GM19455 (cell line): ENCODE measurements around the gene LRRC72.
"Not testable (repeated sequence)": the region's sequence is repeated elsewhere in the genome, so short reads cannot be mapped to it uniquely, and the experiment has no call there.

ENCODE experiments used
- ATAC-seq: cut with Tn5 transposase; IDR thresholded peaks from one replicate; pipeline ENCODE4 v1.9.1; 2021; ENCODE audit not compliant: unreplicated experiment

Gene LRRC72

DNA sequence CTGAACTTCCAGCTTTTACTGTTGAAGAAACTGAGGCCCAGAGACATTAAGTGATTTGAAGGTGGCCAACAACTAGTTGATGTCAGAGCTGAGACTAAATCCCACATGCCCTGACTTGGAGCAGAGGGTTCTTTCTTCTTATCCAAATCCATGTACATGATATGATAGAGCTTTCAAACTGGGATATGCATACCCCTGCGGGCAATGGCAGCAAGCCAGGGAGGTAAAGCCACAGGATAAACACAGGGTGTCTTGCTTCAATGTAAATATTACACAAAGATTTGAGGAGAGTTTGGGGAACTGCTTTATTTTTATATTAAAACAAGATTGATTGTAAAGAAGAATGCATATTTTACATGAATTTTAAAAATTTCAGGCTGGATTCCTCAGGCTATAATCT, 2.3 kb upstream of the LRRC72 start:
- ATAC-seq = no peak

DNA sequence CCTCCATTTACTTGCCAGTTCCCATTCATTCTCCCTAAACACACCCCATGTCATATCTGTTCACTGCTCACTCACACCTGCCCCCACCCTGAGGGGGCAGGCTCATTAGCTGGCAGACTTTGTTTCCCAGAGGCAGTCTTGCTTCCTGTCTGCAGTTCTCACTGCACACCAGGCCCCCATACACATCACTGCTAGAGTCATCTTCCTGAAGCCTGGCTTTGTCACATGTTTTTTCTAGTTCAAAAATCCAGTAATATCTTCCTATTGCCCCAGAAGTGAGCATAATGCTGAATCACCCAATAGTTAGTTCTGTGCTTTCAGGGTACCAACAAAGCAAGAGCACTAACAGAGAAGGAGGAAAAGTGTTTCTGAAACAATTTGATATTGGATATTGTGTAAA, 1.9 kb downstream of the LRRC72 start:
- no peak for ATAC-seq

DNA sequence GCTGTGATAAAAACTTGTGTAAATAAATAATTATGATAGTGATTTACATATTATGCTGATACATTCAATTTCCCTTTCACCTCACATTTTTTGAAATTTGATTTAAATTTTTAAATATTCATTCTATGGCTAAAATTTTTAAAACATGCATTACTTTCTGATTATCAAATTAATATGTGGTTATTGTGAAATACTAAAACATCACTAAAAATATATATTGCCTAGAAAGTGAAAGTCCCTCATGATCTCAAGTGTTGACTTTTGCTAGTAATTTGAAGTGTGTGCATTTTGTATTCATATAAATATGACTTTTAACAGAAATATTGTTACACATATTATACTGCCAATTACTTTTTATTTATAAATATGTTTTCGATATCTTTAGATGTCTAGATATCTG, 3.1 kb downstream of the LRRC72 start:
- no peak for ATAC-seq

DNA sequence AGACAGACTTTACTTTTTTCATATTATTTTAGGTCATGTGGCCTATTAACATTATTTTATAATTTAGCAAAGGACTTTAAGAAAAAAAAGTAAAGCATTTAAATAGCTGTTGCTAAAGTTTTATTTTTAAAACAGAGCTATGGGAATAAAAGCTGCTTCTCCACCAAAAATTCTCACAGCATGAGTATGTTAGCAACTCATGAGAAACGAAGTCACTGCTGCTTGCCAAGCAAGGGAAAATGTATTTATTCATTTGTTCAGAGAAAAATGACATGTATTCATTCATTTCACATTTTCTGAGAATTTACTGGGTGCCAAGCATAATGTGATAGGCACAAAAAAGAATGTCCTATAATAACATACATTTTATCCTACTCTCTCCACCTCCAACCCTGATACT, 5.1 kb downstream of the LRRC72 start:
- no peak for ATAC-seq

DNA sequence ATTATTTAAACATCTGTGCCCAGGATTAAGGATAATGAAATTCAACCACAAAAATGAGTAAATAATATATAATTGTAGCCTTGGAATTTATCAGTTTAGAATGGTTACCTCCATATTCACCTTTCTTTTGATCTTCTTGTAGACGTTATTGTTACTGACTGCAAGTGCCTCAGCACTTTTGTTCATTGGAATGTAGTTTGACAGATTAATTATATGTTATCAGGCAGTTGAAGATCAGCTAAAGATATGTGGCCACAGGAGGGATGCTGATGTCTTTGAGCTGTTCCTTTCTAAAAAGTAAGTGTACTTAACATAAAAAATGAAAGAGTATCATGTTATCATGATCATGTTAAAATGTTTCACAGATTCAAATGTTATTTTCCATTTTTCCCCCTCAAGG, 5.6 kb downstream of the LRRC72 start:
- ATAC-seq = no peak

GRCh38 chr7:16535500-16535899, 8.9 kb downstream of the LRRC72 start:
- no peak for ATAC-seq

DNA sequence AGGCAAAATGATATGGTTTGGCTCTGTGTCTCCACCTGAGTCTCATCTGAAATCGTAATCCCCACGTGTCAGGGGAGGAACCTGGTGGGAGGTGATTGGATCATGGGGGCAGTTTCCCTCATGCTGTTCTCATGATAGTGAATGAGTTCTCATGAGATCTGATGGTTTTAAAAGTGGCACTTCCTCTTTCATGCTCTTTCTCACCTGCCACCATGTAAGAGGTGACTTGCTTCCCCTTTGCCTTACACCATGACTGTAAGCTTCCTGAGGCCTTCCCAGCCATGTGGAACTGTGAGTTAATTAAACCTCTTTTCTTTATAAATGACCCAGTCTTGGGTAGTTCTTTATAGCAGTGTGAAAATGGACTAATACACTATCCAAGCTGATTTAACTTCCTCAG, 13.9 kb downstream of the LRRC72 start:
- not testable (repeated sequence) for ATAC-seq

GRCh38 chr7:16542401-16542800, 15.8 kb downstream of the LRRC72 start:
- ATAC-seq = no peak

DNA sequence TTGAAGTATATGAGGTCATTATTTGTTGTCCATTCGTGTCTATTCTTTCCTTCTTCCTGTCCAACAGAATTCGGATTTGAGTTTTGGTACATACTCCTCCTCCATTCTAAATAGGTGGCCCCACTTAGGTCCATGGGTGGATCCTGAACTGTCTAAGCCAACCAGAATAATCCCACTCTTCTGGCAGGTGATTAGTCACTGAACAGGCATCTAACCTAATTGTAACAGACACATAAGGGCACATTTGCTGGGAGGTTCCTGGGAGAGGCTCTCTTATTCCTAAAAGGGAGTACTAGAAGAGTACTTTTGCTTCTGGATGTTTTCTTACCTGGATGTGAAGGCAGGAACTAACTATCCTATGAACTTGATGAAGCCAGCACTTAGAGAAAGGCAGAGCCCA, 16.8 kb downstream of the LRRC72 start:
- no peak for ATAC-seq

- no peak for ATAC-seq
These were observed 20.4 kb downstream of the LRRC72 start for GRCh38 chr7:16546921-16547505.

- no peak for ATAC-seq
These were observed 21.8 kb downstream of the LRRC72 start for GRCh38 chr7:16548428-16548827.

GRCh38 chr7:16550671-16551070, 24.0 kb downstream of the LRRC72 start:
- ATAC-seq = no peak

DNA sequence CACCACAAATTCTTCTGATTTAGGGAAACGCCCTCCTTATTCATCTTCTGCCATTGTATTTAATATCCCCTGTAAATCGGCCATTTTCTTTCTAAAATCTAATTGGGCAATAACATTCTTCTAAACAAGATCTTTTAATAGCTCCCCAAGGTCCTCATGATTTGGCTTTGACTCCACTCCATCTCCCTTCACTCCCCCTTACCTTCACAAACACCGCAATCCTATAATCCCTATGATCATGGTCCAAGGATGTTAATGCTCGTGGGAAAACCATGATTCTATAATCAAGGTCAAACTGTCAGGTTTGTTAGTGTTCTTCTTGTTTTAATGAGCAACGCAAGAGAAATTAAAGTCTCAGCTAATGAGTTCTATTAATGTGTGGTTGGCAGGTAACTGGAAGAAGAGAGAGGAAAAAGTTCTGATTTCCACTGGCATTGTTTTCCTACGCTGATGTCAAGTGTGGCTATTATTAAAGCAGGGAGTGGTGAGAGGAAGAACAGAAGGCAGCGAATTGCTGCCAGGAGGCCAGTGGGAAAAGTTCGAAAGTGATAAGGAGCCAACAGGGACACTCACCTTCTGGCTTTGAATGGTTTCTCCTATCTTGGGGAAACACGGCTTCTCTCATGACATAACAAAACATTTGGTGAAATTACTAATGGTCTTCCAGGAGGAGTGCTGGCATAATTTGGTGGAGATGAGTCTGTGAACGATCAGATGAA, 28.1 kb downstream of the LRRC72 start:
- no peak for ATAC-seq

GRCh38 chr7:16556359-16556758, 29.7 kb downstream of the LRRC72 start:
- no peak for ATAC-seq

DNA sequence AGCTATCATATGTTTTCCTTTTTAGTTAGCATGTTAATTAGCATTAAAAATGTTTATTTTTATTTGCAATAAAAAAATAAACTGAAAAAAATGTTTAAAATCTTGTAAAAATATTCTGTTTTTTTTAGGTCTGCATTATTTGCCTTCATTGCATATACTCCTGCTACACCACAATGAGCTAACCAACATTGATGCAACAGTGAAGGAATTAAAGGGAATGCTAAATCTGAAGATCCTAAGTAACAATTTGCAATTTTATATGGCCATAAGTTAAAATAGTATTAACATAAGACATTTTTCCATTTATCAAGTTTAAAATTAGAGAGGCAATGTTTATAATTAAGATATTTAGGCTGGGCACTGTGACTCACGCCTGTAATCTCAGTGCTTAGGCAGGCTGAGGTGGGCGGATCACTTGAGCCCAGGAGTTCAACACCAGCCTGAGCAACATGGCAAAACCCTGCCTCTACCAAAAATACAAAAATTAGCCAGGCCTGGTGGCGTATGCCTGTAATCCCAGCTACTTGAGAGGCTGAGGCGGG, 32.2 kb downstream of the LRRC72 start:
- no peak for ATAC-seq

- no peak for ATAC-seq
These were observed 33.0 kb downstream of the LRRC72 start for GRCh38 chr7:16559497-16560179.

DNA sequence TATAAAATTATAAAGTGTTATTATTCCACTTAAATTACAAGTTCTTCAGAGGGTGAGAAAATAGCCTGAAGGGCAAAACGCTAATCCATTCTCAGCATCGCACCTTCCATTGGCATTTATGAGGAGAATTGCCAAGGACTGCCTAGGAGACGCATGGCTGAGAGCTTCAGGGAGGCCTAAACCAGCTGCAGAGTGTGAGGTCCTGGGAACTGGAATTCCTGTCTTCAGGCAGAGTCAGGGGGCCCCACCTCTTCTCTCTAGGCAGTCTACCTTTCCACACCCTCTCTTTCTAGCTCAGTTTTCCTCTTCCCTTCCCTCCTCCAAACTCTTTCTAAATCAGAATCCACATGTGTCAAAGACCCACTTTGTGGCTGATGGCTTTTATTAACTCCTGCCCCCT, 35.3 kb downstream of the LRRC72 start:
- no peak for ATAC-seq

DNA sequence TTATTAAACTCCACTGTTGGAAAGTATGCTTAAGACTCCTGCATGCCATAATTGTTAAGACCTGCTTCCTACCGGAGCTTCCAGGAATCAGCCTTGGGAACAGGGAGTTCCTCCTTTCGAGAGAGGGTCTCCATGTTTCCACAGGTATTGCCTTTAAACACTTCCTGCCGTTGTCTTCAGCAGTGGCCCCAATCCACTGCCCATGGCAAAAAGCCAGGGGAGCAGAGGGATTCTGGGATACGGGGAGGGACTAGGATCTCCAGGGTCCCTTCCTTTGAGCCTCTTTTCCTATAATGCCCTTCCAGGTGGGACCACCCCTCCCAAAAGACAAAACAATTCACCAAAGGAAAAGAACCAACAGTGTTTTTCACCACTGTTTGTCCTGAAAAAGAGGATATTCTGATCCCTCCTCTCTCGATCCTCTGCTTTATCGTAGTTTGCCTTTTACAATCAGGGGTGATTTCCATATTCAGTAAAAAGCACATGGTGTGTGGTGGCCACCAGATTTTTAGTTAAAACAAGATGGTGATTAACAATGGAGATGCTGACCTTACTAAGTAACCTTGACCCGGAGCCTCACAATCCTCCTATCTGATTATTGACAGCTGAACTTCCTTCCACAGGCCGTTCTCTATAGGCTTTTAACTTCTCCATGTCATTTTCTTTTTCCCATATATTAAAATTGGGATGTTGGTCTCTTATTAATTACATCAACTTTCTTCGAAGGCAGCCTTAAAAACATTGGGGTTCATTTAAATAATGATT, 36.0 kb downstream of the LRRC72 start:
- no peak for ATAC-seq

DNA sequence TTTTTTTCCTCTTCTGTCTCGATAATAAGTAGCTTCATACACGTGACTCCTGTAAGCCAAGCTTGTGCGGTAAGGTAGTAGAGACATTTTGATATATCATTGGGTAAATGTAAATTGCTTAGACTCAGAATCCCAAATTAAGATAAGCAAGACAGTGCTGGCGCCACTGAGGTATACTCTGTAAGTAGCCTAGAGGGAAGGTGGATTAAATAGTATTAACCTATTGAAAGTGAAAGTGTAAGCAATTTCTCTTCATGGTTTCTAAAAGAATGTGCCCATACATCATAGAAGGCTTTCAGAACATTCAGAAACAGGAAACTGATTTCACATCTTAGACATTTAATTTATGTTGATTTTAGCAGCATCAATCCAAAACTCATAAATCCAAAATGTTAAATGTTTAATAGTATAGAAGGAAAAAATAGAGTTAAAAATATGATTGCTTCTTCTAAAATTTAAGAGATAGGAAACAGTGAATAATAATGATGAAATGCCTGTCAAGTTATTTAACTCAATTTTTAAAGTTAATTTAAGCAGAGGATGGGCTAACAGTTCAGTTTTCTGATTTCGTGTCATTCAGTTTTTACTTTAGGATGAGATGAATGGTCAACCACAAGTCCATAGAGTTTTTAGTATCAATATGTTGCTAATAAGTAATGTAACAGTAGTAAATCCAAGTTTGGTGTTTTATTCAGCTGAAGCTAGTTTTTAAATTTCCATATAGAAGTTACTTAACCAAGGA, 36.8 kb downstream of the LRRC72 start:
- ATAC-seq = no peak

DNA sequence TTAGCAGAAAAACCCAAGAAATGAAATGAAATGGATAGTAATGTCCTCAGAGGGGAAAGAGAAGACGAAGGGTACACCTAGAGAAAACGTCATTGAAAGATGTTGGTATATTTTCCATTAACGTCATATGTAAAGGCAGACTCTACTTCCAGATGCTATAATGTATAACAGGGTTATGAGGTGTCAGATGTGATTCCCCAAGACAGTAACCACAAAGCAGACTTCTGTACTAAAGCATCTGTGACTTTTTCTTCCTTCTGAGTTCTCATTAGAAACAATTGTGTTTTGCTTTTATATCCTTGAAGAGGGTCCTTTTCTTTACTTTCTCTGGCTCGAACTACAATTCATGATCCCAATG, 37.4 kb downstream of the LRRC72 start:
- ATAC-seq = no peak

DNA sequence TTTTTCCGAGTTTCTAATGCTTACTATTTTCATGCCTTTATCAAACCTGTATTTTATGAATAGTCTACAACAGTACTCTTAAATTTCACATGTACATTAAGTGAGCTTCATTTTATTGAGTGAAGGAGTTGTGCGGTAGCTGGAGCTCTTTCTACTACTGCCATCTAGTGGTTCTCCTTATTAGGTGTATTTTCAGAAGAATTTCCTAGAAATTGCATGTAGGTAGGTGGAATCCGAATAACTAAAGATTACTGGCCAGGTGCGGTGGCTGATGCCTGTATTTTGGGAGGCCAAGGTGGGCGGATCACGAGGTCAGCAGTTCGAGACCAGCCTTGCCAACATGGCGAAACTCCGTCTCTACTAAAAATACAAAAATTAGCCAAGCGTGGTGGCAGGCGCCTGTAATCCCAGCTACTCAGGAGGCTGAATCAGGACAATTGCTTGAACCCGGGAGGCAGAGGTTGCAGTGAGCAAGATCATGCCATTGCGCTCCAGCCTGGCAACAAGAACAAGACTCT, 38.3 kb downstream of the LRRC72 start:
- peak; percentile 77 for ATAC-seq
